GM23248 (cell line): Measurements from ENCODE around the gene FSTL4. TPM values are rescaled to one million over a fixed set of nuclear protein-coding genes. Genes with fewer than 3 reads are reported as not detected.

Source experiments
- DNase-seq: peaks from one replicate; pipeline ENCODE4 v3.0.0-alpha.2; 2015
- H2AFZ ChIP-seq: fragments of 200-600 bp; sonication (generic); 2 replicates; pipeline ENCODE4 v1.6.1; 2016; ENCODE audit warnings: antibody characterized with exemption
- H3F3A ChIP-seq: fragments of 200-600 bp; sonication (generic); 2 replicates; pipeline ENCODE4 v1.6.1; 2016; ENCODE audit warnings: mild to moderate bottlenecking, antibody characterized with exemption, mixed run types; ENCODE audit not compliant: insufficient read depth
- H3K27ac ChIP-seq: fragments of 200-600 bp; sonication (generic); 2 replicates; pipeline ENCODE4 v1.5.1; 2016; ENCODE audit warnings: mild to moderate bottlenecking
- H3K27me3 ChIP-seq: fragments of 200-600 bp; sonication (generic); replicated peaks from 2 replicates; pipeline ENCODE4 v1.6.1; 2016; ENCODE audit warnings: mild to moderate bottlenecking; ENCODE audit not compliant: insufficient read depth
- H3K36me3 ChIP-seq: fragments of 200-600 bp; sonication (generic); 2 replicates; pipeline ENCODE4 v1.6.1; 2016; ENCODE audit warnings: low read depth, mild to moderate bottlenecking
- H3K4me1 ChIP-seq: fragments of 200-600 bp; sonication (generic); 2 replicates; pipeline ENCODE4 v1.6.1; 2016; ENCODE audit warnings: mild to moderate bottlenecking; ENCODE audit not compliant: insufficient read depth
- H3K4me2 ChIP-seq: fragments of 200-600 bp; sonication (generic); one replicate; pipeline ENCODE4 v1.6.1; 2016; ENCODE audit warnings: mild to moderate bottlenecking; ENCODE audit not compliant: unreplicated experiment
- H3K4me3 ChIP-seq: fragments of 200-600 bp; sonication (generic); 2 replicates; pipeline ENCODE4 v1.5.1; 2016; ENCODE audit warnings: mild to moderate bottlenecking
- H3K79me2 ChIP-seq: fragments of 200-600 bp; sonication (generic); 2 replicates; pipeline ENCODE4 v1.6.1; 2016; ENCODE audit warnings: mild to moderate bottlenecking; ENCODE audit not compliant: insufficient read depth
- H3K9ac ChIP-seq: fragments of 200-600 bp; sonication (generic); 2 replicates; pipeline ENCODE4 v1.6.1; 2016; ENCODE audit warnings: mild to moderate bottlenecking
- H3K9me2 ChIP-seq: fragments of 200-600 bp; sonication (generic); 2 replicates; pipeline ENCODE4 v1.6.1; 2016; ENCODE audit warnings: mixed run types, mild to moderate bottlenecking, moderate library complexity; ENCODE audit not compliant: insufficient read depth
- H3K9me3 ChIP-seq: fragments of 200-600 bp; sonication (generic); one replicate; pipeline ENCODE4 v1.6.1; 2017; ENCODE audit warnings: low read depth
- H4K20me1 ChIP-seq: fragments of 200-600 bp; sonication (generic); 2 replicates; pipeline ENCODE4 v1.6.0; 2016; ENCODE audit not compliant: insufficient read depth
- EZH2 ChIP-seq: fragments of 200-600 bp; sonication (generic); IDR thresholded peaks from 2 replicates; pipeline ENCODE4 v1.6.1; 2018; ENCODE audit warnings: antibody characterized with exemption, mild to moderate bottlenecking; ENCODE audit not compliant: insufficient read depth, poor library complexity, severe bottlenecking
- EZH2phosphoT487 ChIP-seq: fragments of 200-600 bp; sonication (generic); IDR thresholded peaks from 2 replicates; pipeline ENCODE4 v1.6.1; 2018; ENCODE audit warnings: antibody characterized with exemption, moderate library complexity, mild to moderate bottlenecking, low read depth; ENCODE audit not compliant: insufficient read depth
- WGBS, 2 experiments: methylation state at CpG; one replicate each; pipeline ENCODE4 v1.1.6; 2015 to 2017; ENCODE audit warnings: low lambda C conversion rate in 2 of 2, low coverage in 1 of 2; ENCODE audit errors: missing lambda C conversion rate in 2 of 2; 5-methylcytosine and 5-hydroxymethylcytosine counted together
- in situ Hi-C: fragments of 300-500 bp; cut with MboI; formaldehyde crosslinking; loops from 2 replicates; pipeline ENCODE4 v1.15.0; 2020
- polyA plus RNA-seq: library from polyadenylated mRNA; unstranded; fragments of >200 nt; fragmentation: Nextera tagmentation; extraction: Ambion mirVana; gene quantifications from 2 replicates; pipeline ENCODE4 v1.2.1, GENCODE V29; 2016
- total RNA-seq: library from RNA; depleted of rRNA; stranded (reverse); fragments of >200 nt; shearing (Covaris generic); gene quantifications from 2 replicates; pipeline ENCODE4 v1.2.3, GENCODE V29; 2014

Gene FSTL4
- total and polyA plus RNA-seq, 2 experiments from 2014 or later: not detected

- in situ Hi-C loops: no loop called here
- Histone ChIP-seq H3K9me2 (no peaks in the 10 kb centered on the region), H4K20me1 (no peaks in the 10 kb centered on the region), H3K9me3 (no peaks in the 10 kb centered on the region), H3K27me3 (no peaks in the 10 kb centered on the region), H3K36me3 (no peaks in the 10 kb centered on the region), H3K4me3 (no peak overlapping the region), H3F3A (no peaks in the 10 kb centered on the region), H3K4me2 (no peak overlapping the region), H3K9ac (no peak overlapping the region), H3K4me1 (no peaks in the 10 kb centered on the region), H3K79me2 (no peaks in the 10 kb centered on the region), H2AFZ (no peak overlapping the region), H3K27ac (no peak overlapping the region)
- WGBS, 2 experiments: 55 to 59% methylated on average over 12 of the region's 12 CpGs
- TF ChIP-seq EZH2 (no peak), EZH2phosphoT487 (no peak)
- no peak for DNase-seq
Observed at GRCh38 chr5:133336121-133336968, 276.0 kb downstream of the FSTL4 start.

DNA sequence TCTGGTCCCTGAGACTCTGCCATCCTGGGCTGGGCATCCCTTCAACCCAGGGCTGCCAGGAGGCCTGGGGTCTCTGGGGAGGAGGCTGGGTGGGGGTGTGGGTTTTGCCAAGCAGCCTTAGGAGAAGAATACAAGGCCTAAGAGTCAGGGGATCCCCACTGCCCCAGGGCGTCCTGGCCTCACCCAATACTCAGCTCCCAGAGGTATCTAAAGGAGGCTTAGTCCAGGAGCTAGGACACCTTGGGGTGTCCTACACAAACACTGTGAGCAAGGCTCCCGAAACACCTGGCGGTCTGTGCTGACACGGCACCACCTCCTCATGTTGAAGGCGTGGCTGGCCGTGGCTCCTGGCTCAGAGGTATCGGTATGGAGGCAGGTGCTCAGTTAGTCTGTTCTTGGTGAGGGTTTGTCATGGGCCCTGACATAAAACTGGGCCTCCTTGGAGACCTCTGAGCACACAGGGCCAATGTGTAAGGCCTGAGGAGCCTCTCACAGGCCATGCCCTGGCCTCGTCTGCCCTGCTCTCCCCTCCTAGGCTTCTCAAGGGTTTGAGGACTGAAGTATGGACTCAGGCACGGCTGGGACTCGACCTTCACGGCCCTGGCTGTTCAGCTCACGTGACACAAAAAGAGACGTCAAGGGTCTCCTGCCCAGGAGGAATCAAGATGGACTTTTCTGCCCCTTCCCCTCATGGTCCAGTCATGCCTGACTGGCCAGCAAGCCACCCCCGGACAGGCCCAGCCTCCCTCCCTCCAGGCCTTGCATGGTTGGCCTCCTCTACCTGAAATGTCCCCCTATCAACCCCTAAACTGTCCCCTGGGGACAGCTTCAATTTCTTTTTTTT lies 277.3 kb downstream of the FSTL4 start:
- Histone ChIP-seq H3K9ac (no peak overlapping the region), H4K20me1 (no peaks in the 10 kb centered on the region), H3K27ac (no peak overlapping the region), H3K9me3 (no peaks in the 10 kb centered on the region), H2AFZ (no peak overlapping the region), H3K4me1 (no peaks in the 10 kb centered on the region), H3K79me2 (no peaks in the 10 kb centered on the region), H3F3A (no peaks in the 10 kb centered on the region), H3K4me3 (no peak overlapping the region), H3K36me3 (no peaks in the 10 kb centered on the region), H3K4me2 (no peak overlapping the region), H3K27me3 (no peaks in the 10 kb centered on the region), H3K9me2 (no peaks in the 10 kb centered on the region)
- WGBS, 2 experiments: 60 to 62% methylated on average over 14 of the region's 14 CpGs
- TF ChIP-seq EZH2: no peak
- TF ChIP-seq EZH2phosphoT487: no peak
- in situ Hi-C loops: no loop called here
- no peak for DNase-seq

DNA sequence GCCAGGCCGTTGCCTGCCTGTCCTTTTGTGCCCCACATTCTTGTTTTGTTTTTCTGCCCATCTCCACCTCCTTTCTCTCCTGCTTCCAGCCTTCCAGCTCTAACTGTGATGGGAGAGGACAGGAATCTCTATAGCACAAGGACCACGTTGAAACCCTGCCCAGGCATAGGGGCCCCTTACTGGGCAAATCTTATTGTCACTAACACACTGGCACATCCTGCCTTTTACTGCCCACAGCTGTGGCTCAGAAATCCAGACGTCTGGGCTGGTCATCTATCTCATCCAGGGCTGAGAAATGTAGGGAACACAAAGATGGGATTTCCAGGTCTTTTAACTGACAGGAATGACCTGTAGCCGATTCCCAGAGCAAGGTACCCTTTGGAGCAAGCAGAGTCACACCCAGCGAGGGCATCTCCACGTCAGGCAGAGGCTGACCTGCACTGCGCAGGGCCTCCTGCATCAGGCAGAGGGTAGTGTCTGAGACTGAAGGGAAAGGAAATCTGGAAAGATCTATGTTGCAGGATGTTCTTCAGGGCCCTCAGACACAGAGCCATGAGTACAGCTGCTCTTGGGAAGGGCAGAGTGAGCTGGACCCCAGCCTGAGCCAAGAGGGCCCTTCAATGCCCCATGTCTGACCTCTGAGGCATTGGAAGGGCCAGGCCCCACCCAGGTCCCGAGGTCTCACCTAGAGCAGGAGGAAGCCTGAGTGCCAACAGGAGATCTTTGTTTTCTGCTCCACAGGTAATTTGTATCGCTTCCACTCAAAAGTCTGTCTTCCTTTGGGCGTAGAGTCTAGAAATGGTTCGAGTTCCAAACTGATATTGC lies 278.8 kb downstream of the FSTL4 start:
- H3K27me3 ChIP-seq: no peaks in the 10 kb centered on the region
- WGBS, 2 experiments: 40 to 48% methylated on average over 11 of the region's 11 CpGs
- H3K79me2 ChIP-seq: no peaks in the 10 kb centered on the region
- no peak overlapping the region for H3K27ac ChIP-seq
- no peak overlapping the region for H3K4me2 ChIP-seq
- H3F3A ChIP-seq: no peaks in the 10 kb centered on the region
- DNase-seq: no peak
- TF ChIP-seq EZH2: no peak
- TF ChIP-seq EZH2phosphoT487: no peak
- no peaks in the 10 kb centered on the region for H3K9me3 ChIP-seq
- H3K36me3 ChIP-seq: no peaks in the 10 kb centered on the region
- H3K4me1 ChIP-seq: no peaks in the 10 kb centered on the region
- no peaks in the 10 kb centered on the region for H4K20me1 ChIP-seq
- H3K4me3 ChIP-seq: no peak overlapping the region
- H3K9me2 ChIP-seq: no peaks in the 10 kb centered on the region
- no peak overlapping the region for H3K9ac ChIP-seq
- in situ Hi-C loops: no loop called here
- H2AFZ ChIP-seq: no peak overlapping the region

GRCh38 chr5:133332439-133333024 lies 279.8 kb downstream of the FSTL4 start:
- Histone ChIP-seq H3K27me3 (no peaks in the 10 kb centered on the region), H3F3A (no peaks in the 10 kb centered on the region), H2AFZ (no peak overlapping the region), H3K36me3 (no peaks in the 10 kb centered on the region), H3K9ac (no peak overlapping the region), H3K27ac (no peak overlapping the region), H4K20me1 (no peaks in the 10 kb centered on the region), H3K9me3 (no peaks in the 10 kb centered on the region), H3K4me2 (no peak overlapping the region), H3K4me1 (no peaks in the 10 kb centered on the region), H3K79me2 (no peaks in the 10 kb centered on the region), H3K9me2 (no peaks in the 10 kb centered on the region), H3K4me3 (no peak overlapping the region)
- DNase-seq: no peak
- 36 to 40% methylated on average over 5 of the region's 5 CpGs for WGBS, 2 experiments
- in situ Hi-C loops: no loop called here
- TF ChIP-seq EZH2 (no peak), EZH2phosphoT487 (no peak)
